Measurements from ENCODE around the gene MGAT5.

GRCh38 chr2:134433979-134434378 is 180.1 kb downstream of the MGAT5 start:
- TF ChIP-seq, protein P1, sequence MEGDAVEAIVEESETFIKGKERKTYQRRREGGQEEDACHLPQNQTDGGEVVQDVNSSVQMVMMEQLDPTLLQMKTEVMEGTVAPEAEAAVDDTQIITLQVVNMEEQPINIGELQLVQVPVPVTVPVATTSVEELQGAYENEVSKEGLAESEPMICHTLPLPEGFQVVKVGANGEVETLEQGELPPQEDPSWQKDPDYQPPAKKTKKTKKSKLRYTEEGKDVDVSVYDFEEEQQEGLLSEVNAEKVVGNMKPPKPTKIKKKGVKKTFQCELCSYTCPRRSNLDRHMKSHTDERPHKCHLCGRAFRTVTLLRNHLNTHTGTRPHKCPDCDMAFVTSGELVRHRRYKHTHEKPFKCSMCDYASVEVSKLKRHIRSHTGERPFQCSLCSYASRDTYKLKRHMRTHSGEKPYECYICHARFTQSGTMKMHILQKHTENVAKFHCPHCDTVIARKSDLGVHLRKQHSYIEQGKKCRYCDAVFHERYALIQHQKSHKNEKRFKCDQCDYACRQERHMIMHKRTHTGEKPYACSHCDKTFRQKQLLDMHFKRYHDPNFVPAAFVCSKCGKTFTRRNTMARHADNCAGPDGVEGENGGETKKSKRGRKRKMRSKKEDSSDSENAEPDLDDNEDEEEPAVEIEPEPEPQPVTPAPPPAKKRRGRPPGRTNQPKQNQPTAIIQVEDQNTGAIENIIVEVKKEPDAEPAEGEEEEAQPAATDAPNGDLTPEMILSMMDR (IDR thresholded peaks at IDR 0.05), result no peak
- no peak for TF ChIP-seq POLR2A (IDR thresholded peaks at IDR 0.05)
